ENCODE results near the gene CLTC.

CLTC gene

DNA sequence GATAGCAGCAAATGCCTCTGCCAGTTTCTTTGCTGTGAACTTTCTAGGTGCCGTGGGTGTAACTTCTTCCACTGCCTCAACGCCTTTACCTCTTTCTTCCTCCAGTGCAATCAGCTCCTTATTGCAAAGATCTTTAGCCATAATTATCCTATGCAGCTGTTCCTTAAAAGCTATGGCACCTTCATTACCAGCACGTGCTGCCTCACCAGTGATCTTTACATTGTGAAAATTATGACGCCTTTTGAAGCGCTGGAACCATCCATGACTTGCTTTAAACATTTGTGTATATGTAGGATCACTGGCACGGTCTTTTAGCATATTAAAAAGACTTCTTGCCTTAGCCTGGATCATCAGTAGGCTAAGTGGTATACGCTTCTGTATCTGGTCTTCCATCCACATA is 79.5 kb downstream of the CLTC start:
- no peak overlapping the region for H3K4me3 ChIP-seq (ENCODE audit: control insufficient read depth, low read depth, low read length)
- no peak for DNase-seq (ENCODE audit: low read depth)
- TF ChIP-seq, protein P1, sequence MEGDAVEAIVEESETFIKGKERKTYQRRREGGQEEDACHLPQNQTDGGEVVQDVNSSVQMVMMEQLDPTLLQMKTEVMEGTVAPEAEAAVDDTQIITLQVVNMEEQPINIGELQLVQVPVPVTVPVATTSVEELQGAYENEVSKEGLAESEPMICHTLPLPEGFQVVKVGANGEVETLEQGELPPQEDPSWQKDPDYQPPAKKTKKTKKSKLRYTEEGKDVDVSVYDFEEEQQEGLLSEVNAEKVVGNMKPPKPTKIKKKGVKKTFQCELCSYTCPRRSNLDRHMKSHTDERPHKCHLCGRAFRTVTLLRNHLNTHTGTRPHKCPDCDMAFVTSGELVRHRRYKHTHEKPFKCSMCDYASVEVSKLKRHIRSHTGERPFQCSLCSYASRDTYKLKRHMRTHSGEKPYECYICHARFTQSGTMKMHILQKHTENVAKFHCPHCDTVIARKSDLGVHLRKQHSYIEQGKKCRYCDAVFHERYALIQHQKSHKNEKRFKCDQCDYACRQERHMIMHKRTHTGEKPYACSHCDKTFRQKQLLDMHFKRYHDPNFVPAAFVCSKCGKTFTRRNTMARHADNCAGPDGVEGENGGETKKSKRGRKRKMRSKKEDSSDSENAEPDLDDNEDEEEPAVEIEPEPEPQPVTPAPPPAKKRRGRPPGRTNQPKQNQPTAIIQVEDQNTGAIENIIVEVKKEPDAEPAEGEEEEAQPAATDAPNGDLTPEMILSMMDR (IDR thresholded peaks at IDR 0.05; ENCODE audit: control insufficient read depth, insufficient read depth, low read depth, low read length, missing control alignments): no peak

DNA sequence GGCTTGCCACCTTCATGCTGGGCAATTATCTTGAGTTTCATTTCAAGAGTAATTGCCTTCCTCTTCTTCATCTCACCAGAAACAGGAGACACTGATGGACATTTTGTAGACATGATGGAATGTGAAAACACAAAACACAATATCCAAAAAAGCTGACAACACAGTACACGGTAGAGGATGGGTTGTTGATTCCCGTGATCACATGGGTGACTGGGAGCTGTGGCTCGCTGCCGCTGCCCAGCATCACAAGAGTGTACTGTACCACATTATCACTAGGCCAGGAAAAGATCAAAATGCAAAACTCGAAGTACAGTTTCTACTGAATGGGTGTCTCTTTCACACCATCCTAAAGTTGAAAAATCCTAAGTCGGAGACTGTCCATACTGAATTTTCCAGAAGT is 80.1 kb downstream of the CLTC start:
- H3K4me3 ChIP-seq (ENCODE audit: control insufficient read depth, low read depth, low read length): no peak overlapping the region
- DNase-seq (ENCODE audit: low read depth): no peak
- TF ChIP-seq, protein P1 (IDR thresholded peaks at IDR 0.05; ENCODE audit: control insufficient read depth, insufficient read depth, low read depth, low read length, missing control alignments): no peak

DNA sequence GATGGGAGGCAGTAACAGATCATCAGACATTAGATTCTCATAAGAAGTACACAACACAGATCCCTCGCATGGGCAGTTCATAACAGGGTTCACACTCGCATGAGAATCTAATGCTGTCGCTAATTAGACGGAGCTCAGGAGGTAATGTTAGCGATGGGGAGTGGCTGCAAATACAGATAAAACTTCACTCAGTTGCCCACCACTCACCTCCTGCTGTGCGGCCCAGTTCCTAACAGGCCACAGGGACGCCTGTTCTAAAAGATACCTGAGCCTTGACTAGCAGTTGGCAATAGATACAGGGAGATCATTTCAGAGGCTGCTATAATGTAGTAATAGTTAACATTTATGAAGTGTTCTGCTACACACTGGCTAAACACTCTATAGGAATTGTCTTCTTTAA is 82.6 kb downstream of the CLTC start:
- no peak overlapping the region for H3K4me3 ChIP-seq (ENCODE audit: control insufficient read depth, low read depth, low read length)
- DNase-seq (ENCODE audit: low read depth): no peak
- TF ChIP-seq, protein P1 (IDR thresholded peaks at IDR 0.05; ENCODE audit: control insufficient read depth, insufficient read depth, low read depth, low read length, missing control alignments): no peak

DNA sequence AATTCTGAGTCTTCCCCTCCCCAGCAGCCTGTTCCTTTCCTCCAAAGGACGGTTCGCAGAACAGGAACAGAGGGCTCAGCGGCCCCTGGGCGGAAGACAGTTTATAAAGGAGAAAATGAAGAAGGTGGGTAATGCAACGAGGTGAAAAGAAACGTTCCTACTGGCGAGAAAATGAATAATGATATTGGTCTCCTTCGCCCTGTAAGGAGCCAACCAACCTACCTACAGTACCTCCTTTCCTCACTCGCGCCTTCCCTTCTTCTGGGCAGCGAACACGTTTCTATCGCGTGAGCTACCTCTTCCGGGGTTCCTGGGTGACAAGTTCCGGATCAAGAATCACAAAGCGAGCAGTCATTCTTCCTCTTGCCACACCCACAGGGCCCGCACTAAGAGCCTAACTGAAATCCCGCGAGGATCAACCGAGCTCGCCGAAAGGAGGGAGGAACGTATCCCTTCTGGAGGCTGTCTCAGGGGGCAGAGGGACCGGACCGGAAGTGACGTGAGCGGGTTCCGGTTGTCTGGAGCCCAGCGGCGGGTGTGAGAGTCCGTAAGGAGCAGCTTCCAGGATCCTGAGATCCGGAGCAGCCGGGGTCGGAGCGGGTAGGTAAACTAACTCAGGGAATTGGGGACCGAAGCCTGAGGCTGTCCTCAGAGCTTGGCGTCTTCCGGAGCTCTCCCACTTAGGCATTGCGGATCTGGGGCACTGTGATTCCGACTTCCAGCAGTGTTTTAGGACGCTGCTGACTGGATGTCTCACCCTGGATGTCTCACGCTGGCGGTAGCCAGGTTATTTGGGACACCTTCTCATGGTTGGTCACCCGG is 87.7 kb downstream of the CLTC start, which contains the start of the genes PTRH2 and VMP1:
TSS of gene PTRH2 (minus strand) at position 282 of the 822 bp plus-strand sequence. CDS start 9,452 bp downstream, outside the sequence.
TSS of gene VMP1 (plus strand) at position 506 of the 822 bp plus-strand sequence. CDS start 23,793 bp downstream, outside the sequence.
- TF ChIP-seq, protein P1 (IDR thresholded peaks at IDR 0.05; ENCODE audit: control insufficient read depth, insufficient read depth, low read depth, low read length, missing control alignments): no peak
- H3K4me3 ChIP-seq (ENCODE audit: control insufficient read depth, low read depth, low read length): peak within 1 kb of the TSS; percentile 78
- peak; percentile 98 for DNase-seq (ENCODE audit: low read depth)

DNA sequence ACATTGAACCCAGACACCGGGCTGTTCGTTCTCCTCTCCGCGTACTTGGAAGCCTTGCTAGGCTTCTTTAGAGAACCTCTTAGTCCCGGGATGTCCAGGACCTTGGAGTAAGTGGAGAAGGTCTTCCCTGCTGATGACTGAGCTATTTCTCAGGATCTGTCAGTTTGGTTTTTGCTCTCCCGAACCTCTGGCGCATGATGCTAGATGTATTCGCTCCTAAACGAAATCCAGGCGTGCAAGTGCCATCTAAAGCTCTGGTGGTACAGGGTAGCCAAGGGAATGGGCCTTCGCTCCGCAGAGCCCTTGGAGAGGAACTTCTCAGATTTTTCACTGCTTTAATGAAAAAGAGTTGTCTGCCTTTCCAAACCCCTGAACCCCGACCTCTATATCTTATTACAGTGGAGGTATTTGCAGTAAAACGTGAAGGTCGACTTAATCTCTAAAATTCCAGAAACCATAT is 88.3 kb downstream of the CLTC start:
- TF ChIP-seq, protein P1 (IDR thresholded peaks at IDR 0.05; ENCODE audit: control insufficient read depth, insufficient read depth, low read depth, low read length, missing control alignments): no peak
- peak overlapping the region; percentile 78 for H3K4me3 ChIP-seq (ENCODE audit: control insufficient read depth, low read depth, low read length)
- DNase-seq (ENCODE audit: low read depth): no peak

DNA sequence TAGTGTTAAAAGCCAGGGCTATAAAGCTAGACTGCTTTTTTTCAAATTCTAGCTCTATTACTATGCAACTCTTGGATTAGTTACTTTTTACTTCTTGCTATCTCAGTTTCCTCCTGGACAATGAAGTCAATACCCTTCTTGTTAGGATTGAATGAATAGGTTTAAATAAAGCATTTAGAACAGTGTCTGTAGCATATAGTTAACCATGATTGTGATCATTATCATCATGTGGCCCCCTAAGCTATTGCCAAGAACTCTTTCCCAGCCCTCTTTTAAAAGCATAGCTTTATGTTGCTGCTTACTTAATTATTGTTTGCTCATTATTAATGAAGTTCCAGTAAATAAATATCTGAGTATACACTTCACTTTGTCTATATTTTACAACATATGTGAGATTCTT is 92.2 kb downstream of the CLTC start:
- no peak for DNase-seq (ENCODE audit: low read depth)
- no peak overlapping the region for H3K4me3 ChIP-seq (ENCODE audit: control insufficient read depth, low read depth, low read length)
- TF ChIP-seq, protein P1 (IDR thresholded peaks at IDR 0.05; ENCODE audit: control insufficient read depth, insufficient read depth, low read depth, low read length, missing control alignments): no peak
